Karpas-422 (cell line): Measurements from ENCODE around the gene NOTCH1. TPM values are rescaled to one million over a fixed set of nuclear protein-coding genes. Genes with fewer than 3 reads are reported as not detected.

ENCODE experiments used
- DNase-seq: peaks from one replicate; pipeline ENCODE4 v3.0.0-alpha.2; 2015
- H2AFZ ChIP-seq: fragments of 200-600 bp; sonication (generic); 2 replicates; pipeline ENCODE4 v1.6.1; 2014; ENCODE audit warnings: antibody characterized with exemption, low read length, mixed read lengths
- H3K27ac ChIP-seq: fragments of 200-600 bp; sonication (generic); 2 replicates; pipeline ENCODE4 v1.5.1; 2014; ENCODE audit warnings: mild to moderate bottlenecking, low read length, moderate library complexity
- H3K27me3 ChIP-seq: fragments of 200-600 bp; sonication (generic); 2 replicates; pipeline ENCODE4 v1.6.1; 2014; ENCODE audit warnings: low read length, mixed read lengths
- H3K36me3 ChIP-seq: fragments of 200-600 bp; sonication (generic); 2 replicates; pipeline ENCODE4 v1.6.1; 2014; ENCODE audit warnings: low read length, mixed read lengths; ENCODE audit not compliant: insufficient read depth
- H3K4me1 ChIP-seq: fragments of 200-600 bp; sonication (generic); 2 replicates; pipeline ENCODE4 v1.6.1; 2014; ENCODE audit warnings: mild to moderate bottlenecking, low read length, mixed read lengths
- H3K4me2 ChIP-seq: fragments of 200-600 bp; sonication (generic); 2 replicates; pipeline ENCODE4 v1.6.1; 2014; ENCODE audit warnings: low read length, low read depth, mild to moderate bottlenecking; ENCODE audit not compliant: poor library complexity, severe bottlenecking
- H3K4me3 ChIP-seq: fragments of 200-600 bp; sonication (generic); 2 replicates; pipeline ENCODE4 v1.5.1; 2014; ENCODE audit warnings: mild to moderate bottlenecking, antibody characterized with exemption, low read length, mixed read lengths
- H3K79me2 ChIP-seq: fragments of 200-600 bp; sonication (generic); 2 replicates; pipeline ENCODE4 v1.6.1; 2014; ENCODE audit warnings: mild to moderate bottlenecking, low read length, mixed read lengths
- H3K9ac ChIP-seq: fragments of 200-600 bp; sonication (generic); 2 replicates; pipeline ENCODE4 v1.6.0; 2014; ENCODE audit warnings: low read length
- H3K9me2 ChIP-seq: fragments of 200-600 bp; sonication (generic), shearing (Covaris generic); replicated peaks from 2 replicates; pipeline ENCODE4 v1.6.0; 2014; ENCODE audit warnings: mild to moderate bottlenecking, low read length, moderate library complexity; ENCODE audit not compliant: insufficient read depth
- H3K9me3 ChIP-seq: fragments of 300-700, 200-600 bp; sonication (generic); 2 replicates; pipeline ENCODE4 v1.6.1; 2014; ENCODE audit warnings: low read length, mixed read lengths
- H4K20me1 ChIP-seq: fragments of 200-600 bp; sonication (generic); 2 replicates; pipeline ENCODE4 v1.6.1; 2014; ENCODE audit warnings: mild to moderate bottlenecking, antibody characterized with exemption, low read length, low read depth; ENCODE audit not compliant: insufficient read depth
- total RNA-seq: library from RNA; depleted of rRNA; stranded (reverse); fragments of >200 nt; shearing (Covaris generic); gene quantifications from 2 replicates; pipeline ENCODE4 v1.2.3, GENCODE V29; 2014; ENCODE audit warnings: low replicate concordance

The NOTCH1 gene
- total RNA-seq, 1 experiment from 2014 or later = 15.0 TPM

DNA sequence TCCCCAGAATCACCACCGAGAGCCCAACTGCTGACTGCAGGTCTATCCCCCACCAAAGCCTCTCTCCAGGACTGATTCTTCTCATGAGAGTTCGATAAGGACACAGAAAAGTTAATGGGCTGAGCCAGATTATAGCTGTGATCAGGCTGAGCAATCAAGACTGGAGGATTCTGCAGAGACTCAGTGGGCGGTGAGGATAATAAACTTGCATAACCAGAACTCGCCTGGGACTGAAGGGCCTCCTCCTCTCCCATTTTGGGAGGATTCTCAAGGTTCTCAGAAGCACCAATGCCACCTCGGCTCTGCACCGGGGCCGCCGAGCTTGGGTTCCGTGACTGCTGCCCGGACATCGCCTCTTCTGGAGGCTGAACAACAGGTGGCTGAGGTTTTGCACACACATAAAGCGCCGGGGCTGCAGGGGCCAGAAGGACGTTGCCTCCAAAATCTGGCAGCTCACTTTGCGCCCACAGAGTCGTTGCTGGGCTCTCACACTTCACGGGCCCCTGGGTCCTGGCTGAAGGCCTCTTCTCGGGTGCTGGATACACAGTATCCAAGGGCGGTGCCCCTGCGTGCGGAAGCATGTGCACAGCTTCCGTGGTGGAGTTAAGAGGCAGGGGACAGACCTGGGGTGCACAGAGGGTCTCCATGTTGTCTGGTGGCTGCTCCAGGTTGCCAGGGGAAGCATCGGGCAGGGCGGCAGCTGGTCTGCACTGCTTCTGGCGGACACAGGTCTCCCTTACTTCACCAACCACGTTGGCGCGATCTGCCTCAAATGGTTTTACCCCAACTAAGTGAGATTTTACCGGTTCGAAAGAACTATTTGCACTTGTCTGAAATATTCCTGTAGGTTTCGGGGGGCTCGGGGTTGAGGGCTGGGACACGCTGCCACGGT is 70.6 kb downstream of the NOTCH1 start:
- DNase-seq = no peak
- Histone ChIP-seq H4K20me1 (peaks cover 25% of the 10 kb centered on the region; the same call in 1 of the 2 replicates), H3K27ac (no peak overlapping the region), H3K36me3 (peaks cover 28% of the 10 kb centered on the region), H3K9me2 (no peaks in the 10 kb centered on the region), H3K9ac (no peak overlapping the region), H2AFZ (no peak overlapping the region), H3K79me2 (peaks cover 52% of the 10 kb centered on the region), H3K4me2 (no peak overlapping the region), H3K4me3 (no peak overlapping the region), H3K9me3 (no peaks in the 10 kb centered on the region), H3K4me1 (no peaks in the 10 kb centered on the region), H3K27me3 (no peaks in the 10 kb centered on the region)

DNA sequence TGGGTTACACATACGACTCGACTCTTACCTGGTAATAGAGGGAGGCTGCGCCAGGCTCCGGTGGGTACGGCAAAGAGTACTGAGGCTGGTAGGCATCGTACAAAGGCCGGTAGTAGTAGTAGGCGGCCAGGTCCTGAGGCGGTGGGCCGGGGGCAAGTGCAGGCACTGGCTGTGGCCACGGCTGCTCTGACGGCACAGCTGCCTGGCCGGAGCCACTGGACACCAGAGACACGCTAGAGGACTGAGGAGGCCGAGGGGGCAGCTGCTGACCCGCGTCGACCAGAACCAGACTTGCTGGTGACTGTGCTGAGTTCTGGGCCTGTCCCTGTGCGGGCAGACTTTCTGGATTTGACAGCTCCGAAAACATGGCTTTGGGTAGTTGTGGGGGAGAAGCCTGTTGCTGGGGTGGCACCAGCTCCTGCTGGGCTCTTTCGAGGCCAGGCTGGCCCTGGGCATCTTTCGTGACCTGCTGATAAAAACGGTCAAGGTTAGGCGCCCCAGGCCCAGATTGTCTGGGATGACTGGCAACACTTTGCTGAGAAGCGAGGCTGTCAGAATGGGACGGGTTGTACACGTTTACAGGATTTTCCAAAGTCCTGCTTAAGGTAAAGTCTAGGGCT is 71.7 kb downstream of the NOTCH1 start:
- H3K79me2 ChIP-seq = peaks cover 46% of the 10 kb centered on the region
- no peaks in the 10 kb centered on the region for H3K27me3 ChIP-seq
- H2AFZ ChIP-seq = no peak overlapping the region
- H3K9me2 ChIP-seq = no peaks in the 10 kb centered on the region
- no peak overlapping the region for H3K4me3 ChIP-seq
- H3K4me1 ChIP-seq = peaks cover 2% of the 10 kb centered on the region
- no peak overlapping the region for H3K4me2 ChIP-seq
- H3K9ac ChIP-seq = no peak overlapping the region
- H3K27ac ChIP-seq = no peak overlapping the region
- peaks cover 30% of the 10 kb centered on the region; the same call in 1 of the 2 replicates for H4K20me1 ChIP-seq
- DNase-seq = no peak
- H3K36me3 ChIP-seq = peaks cover 28% of the 10 kb centered on the region
- H3K9me3 ChIP-seq = no peaks in the 10 kb centered on the region

DNA sequence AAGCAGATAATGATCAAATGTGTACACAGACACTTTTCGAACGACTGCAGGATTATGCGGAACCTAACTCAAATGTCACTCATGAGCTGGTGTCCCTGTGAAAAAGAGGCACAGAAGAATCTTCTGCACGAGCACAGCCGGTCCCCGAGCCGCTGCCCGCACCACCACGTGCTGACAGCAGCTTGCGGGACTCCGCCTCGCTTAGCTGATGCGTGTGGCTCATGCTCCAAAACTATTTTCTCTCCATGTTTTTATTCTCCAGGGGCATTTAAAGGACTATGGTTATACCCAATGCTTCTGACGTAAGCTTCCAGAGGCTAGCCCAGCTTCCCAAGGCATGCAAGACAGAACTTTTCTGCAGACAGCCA is 72.5 kb downstream of the NOTCH1 start:
- Histone ChIP-seq H3K4me3 (no peak overlapping the region), H3K79me2 (peaks cover 38% of the 10 kb centered on the region), H2AFZ (no peak overlapping the region), H3K4me1 (peaks cover 10% of the 10 kb centered on the region), H3K36me3 (peaks cover 28% of the 10 kb centered on the region), H3K27ac (no peak overlapping the region), H3K9me2 (no peaks in the 10 kb centered on the region), H3K9me3 (no peaks in the 10 kb centered on the region), H3K27me3 (no peaks in the 10 kb centered on the region), H3K4me2 (no peak overlapping the region), H4K20me1 (peaks cover 35% of the 10 kb centered on the region; the same call in 1 of the 2 replicates), H3K9ac (no peak overlapping the region)
- no peak for DNase-seq

DNA sequence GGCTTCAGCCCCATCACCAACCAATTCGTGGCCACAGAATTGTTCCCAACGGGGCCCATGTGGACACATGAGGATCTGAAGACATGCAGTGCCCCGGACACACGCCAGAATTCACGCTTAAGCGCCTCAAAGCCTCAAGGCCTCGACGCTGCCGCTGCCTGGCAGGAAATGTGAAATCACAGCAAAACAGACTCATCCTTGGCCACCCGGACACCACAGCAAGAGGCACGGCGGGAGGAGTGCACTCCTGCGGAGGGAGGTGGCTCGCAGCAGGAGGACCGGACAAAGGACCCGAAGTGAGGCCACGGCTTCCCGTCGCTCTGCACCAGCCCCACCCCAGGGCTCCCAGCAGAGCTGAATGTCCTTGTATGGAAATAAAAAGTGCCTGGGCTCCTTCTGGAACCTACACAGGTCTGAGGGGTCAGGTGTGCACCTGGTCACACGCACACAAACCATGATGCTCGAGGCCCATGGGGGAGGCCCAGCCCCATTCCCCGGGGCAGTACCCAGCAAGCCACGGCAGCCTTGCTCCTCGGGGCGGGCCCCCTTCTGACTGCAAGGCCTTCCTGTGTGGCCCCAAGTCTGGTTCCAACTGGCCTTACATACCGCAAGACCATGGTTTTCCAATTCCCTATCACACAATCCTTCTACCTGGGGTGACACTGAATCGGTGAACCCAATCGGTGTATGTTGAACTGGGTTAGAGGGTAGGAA is 73.1 kb downstream of the NOTCH1 start:
- H3K4me1 ChIP-seq = peaks cover 15% of the 10 kb centered on the region
- H3K79me2 ChIP-seq = peaks cover 32% of the 10 kb centered on the region

GRCh38 chr9:136471802-136472487 is 73.9 kb downstream of the NOTCH1 start:
- DNase-seq = no peak
- H3K9me3 ChIP-seq = no peaks in the 10 kb centered on the region
- peaks cover 25% of the 10 kb centered on the region; the same call in 1 of the 2 replicates for H3K36me3 ChIP-seq
- no peaks in the 10 kb centered on the region for H3K27me3 ChIP-seq
- H3K4me1 ChIP-seq = peaks cover 23% of the 10 kb centered on the region
- H3K27ac ChIP-seq = no peak overlapping the region
- no peak overlapping the region for H3K4me3 ChIP-seq
- no peak overlapping the region for H3K9ac ChIP-seq
- peaks cover 27% of the 10 kb centered on the region for H3K79me2 ChIP-seq
- H3K9me2 ChIP-seq = no peaks in the 10 kb centered on the region
- peaks cover 43% of the 10 kb centered on the region for H4K20me1 ChIP-seq
- H3K4me2 ChIP-seq = no peak overlapping the region
- no peak overlapping the region for H2AFZ ChIP-seq

More for the DNA sequence above, 73.1 kb downstream of the NOTCH1 start:
- no peak overlapping the region for H3K27ac ChIP-seq
- no peak overlapping the region for H3K4me2 ChIP-seq
- H3K9me2 ChIP-seq = no peaks in the 10 kb centered on the region
- H2AFZ ChIP-seq = no peak overlapping the region
- no peak for DNase-seq
- H3K36me3 ChIP-seq = peaks cover 30% of the 10 kb centered on the region
- H4K20me1 ChIP-seq = peaks cover 39% of the 10 kb centered on the region; the same call in 1 of the 2 replicates
- no peak overlapping the region for H3K9ac ChIP-seq
- no peaks in the 10 kb centered on the region for H3K9me3 ChIP-seq
- H3K27me3 ChIP-seq = no peaks in the 10 kb centered on the region
- H3K4me3 ChIP-seq = no peak overlapping the region

DNA sequence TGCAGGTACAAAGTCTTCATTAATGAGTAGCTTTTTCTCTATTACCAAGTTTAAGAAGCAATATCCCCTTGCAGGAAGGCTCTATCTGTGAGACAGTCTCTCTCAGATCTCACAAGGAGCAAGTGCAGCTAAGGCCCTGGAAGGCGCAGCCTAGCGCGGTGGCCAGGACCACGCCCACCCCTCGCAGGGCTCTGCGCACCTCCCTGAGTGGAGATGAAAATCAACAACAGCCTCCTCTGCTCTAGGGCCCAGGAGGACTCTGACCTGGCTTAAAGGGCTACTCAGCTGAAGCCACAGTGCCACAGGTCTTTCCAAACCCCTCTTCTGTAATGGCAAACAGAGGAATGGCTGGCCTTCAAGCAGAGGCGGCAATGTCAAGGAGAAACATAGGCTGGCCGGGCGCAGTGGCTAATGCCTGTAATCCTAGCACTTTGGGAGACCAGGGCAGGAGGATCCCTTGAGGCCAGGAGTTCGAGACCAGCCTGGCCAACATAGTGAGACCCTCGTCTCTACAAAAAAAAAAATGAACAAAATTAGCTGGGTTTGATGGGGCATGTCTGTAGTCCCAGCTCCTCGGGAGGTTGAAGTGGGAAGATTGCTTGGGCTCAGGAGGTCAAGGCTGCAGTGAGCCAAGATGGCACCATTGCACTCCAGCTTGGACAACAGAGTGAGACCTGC is 74.9 kb downstream of the NOTCH1 start:
- Histone ChIP-seq H3K27ac (no peak overlapping the region), H3K36me3 (peaks cover 21% of the 10 kb centered on the region), H3K4me2 (no peak overlapping the region), H3K4me3 (no peak overlapping the region), H2AFZ (no peak overlapping the region), H3K9me2 (no peaks in the 10 kb centered on the region), H3K27me3 (no peaks in the 10 kb centered on the region), H3K79me2 (peaks cover 24% of the 10 kb centered on the region), H3K9ac (no peak overlapping the region), H4K20me1 (peaks cover 52% of the 10 kb centered on the region), H3K4me1 (peaks cover 26% of the 10 kb centered on the region), H3K9me3 (no peaks in the 10 kb centered on the region)
- DNase-seq = no peak

DNA sequence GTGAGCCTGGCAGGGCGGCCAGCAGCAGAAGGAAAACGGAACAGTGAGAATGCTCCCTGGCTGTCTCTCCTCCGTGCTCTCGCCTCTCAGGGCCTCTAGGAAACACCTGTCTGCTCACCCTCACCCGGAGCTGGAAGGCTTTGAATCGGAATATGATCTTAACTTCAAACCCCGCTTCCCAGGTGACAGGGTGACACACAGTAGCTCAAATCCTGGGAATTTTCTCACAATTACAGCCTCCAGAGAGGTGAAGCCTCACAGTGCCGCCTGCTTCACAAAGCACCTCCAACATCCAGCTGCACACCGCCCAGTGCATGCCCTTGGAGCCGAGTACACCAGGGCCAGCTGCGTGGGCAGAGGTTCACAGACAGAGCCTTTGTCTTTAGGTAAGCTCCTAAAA is 75.5 kb downstream of the NOTCH1 start:
- Histone ChIP-seq H3K9ac (no peak overlapping the region), H3K4me2 (no peak overlapping the region), H3K27me3 (no peaks in the 10 kb centered on the region), H3K4me3 (no peak overlapping the region), H4K20me1 (peaks cover 52% of the 10 kb centered on the region), H3K4me1 (peaks cover 26% of the 10 kb centered on the region), H2AFZ (no peak overlapping the region), H3K79me2 (peaks cover 24% of the 10 kb centered on the region), H3K9me2 (no peaks in the 10 kb centered on the region), H3K27ac (no peak overlapping the region), H3K9me3 (no peaks in the 10 kb centered on the region), H3K36me3 (peaks cover 21% of the 10 kb centered on the region)
- no peak for DNase-seq
